IMR-90 (cell line): ENCODE measurements around the gene ERGIC1.

Source experiments
- BHLHE40 ChIP-seq: fragments of 150-350 bp; IDR thresholded peaks from 2 replicates; pipeline ENCODE4 v1.6.1; 2016; ENCODE audit warnings: mild to moderate bottlenecking, low read depth, low read length
- CHD1 ChIP-seq: IDR thresholded peaks from 2 replicates; pipeline ENCODE4 v1.6.1; 2012; ENCODE audit warnings: low read depth, low read length, improper control_type of control experiment
- FOS ChIP-seq: fragments of 150-350 bp; IDR thresholded peaks from 2 replicates; pipeline ENCODE4 v1.6.1; 2016; ENCODE audit warnings: low read depth, low read length
- MXI1 ChIP-seq: IDR thresholded peaks from 2 replicates; pipeline ENCODE4 v1.6.1; 2012; ENCODE audit warnings: low read depth, mild to moderate bottlenecking, low read length, moderate library complexity, borderline replicate concordance
- POLR2A ChIP-seq: IDR thresholded peaks from 2 replicates; pipeline ENCODE4 v1.6.1; 2012; ENCODE audit warnings: mild to moderate bottlenecking, low read depth, low read length
- RAD21 ChIP-seq: IDR thresholded peaks from 2 replicates; pipeline ENCODE4 v1.6.1; 2012; ENCODE audit warnings: low read length, improper control_type of control experiment
- RCOR1 ChIP-seq: IDR thresholded peaks from 2 replicates; pipeline ENCODE4 v1.6.1; 2012; ENCODE audit warnings: mild to moderate bottlenecking, low read length, improper control_type of control experiment; ENCODE audit not compliant: insufficient replicate concordance
- TF ChIP-seq, protein P1 (sequence below): conservative IDR thresholded peaks from 2 replicates; pipeline ENCODE4 v1.5.1; 2012; ENCODE audit warnings: mild to moderate bottlenecking, low read depth, low read length, improper control_type of control experiment
- TF ChIP-seq, protein P2 (sequence below): fragments of 150-350 bp; IDR thresholded peaks from 2 replicates; pipeline ENCODE4 v1.6.1; 2017; ENCODE audit warnings: mild to moderate bottlenecking, antibody characterized with exemption, low read length, low read depth

DNA sequence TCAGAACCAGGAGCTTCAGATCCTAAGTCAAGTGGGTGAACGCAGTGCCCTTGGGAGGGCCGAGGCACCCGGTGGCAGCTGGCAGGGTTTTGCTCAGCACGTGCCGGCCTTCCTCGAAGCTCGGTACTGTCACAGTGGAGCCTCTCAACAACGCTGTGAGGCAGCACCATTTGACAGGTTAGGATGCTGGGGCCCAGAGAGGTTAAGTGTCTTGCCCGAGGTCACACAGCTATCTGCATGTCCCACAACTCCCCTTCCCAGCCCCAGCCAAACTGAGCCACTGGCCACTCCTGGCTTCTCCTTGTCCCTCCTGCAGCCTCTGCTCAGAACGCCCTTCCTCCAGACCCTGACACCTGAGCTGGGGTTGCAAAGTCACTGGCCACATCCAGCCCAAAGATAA is 81.5 kb downstream of the ERGIC1 start:
- TF ChIP-seq FOS (no peak), CHD1 (no peak), MXI1 (no peak), BHLHE40 (no peak), RAD21 (no peak), RCOR1 (no peak), POLR2A (no peak)
- TF ChIP-seq, protein P1, sequence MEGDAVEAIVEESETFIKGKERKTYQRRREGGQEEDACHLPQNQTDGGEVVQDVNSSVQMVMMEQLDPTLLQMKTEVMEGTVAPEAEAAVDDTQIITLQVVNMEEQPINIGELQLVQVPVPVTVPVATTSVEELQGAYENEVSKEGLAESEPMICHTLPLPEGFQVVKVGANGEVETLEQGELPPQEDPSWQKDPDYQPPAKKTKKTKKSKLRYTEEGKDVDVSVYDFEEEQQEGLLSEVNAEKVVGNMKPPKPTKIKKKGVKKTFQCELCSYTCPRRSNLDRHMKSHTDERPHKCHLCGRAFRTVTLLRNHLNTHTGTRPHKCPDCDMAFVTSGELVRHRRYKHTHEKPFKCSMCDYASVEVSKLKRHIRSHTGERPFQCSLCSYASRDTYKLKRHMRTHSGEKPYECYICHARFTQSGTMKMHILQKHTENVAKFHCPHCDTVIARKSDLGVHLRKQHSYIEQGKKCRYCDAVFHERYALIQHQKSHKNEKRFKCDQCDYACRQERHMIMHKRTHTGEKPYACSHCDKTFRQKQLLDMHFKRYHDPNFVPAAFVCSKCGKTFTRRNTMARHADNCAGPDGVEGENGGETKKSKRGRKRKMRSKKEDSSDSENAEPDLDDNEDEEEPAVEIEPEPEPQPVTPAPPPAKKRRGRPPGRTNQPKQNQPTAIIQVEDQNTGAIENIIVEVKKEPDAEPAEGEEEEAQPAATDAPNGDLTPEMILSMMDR = no peak
- TF ChIP-seq, protein P2, sequence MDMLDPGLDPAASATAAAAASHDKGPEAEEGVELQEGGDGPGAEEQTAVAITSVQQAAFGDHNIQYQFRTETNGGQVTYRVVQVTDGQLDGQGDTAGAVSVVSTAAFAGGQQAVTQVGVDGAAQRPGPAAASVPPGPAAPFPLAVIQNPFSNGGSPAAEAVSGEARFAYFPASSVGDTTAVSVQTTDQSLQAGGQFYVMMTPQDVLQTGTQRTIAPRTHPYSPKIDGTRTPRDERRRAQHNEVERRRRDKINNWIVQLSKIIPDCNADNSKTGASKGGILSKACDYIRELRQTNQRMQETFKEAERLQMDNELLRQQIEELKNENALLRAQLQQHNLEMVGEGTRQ = no peak
